WTC11 (cell line): ENCODE measurements around the gene COPZ1. TPM values are rescaled to one million over a fixed set of nuclear protein-coding genes. Genes with fewer than 3 reads are reported as not detected.

Experiments
- ATAC-seq: fragments of 200-7000 bp; cut with Tn5 transposase; 2 replicates; pipeline ENCODE4 v1.10.0; 2021; ENCODE audit warnings: mild to moderate bottlenecking, moderate library complexity
- CTCF ChIA-PET: fragments of 300-600 bp; sonication (Branson Sonifier 250); formaldehyde crosslinking; loops from one replicate; lab custom pipeline; 2021; ENCODE audit warnings: antibody characterized with exemption; lab: Charles Lee
- POLR2A ChIA-PET: fragments of 350-600 bp; sonication (Branson Sonifier 250); formaldehyde crosslinking; loops from one replicate; lab custom pipeline; 2021; ENCODE audit warnings: antibody characterized with exemption; lab: Charles Lee
- DNase-seq: peaks from one replicate; pipeline ENCODE4 v3.0.0; 2021; ENCODE audit warnings: low spot score
- H3K27ac Mint-ChIP-seq: 2 replicates; pipeline ENCODE4 v1.8.0; 2021; ENCODE audit warnings: mixed read lengths
- H3K27me3 Mint-ChIP-seq: 2 replicates; pipeline ENCODE4 v1.8.0; 2021; ENCODE audit warnings: low read depth, mild to moderate bottlenecking, moderate library complexity, mixed read lengths
- H3K36me3 Mint-ChIP-seq: 2 replicates; pipeline ENCODE4 v1.8.0; 2021; ENCODE audit warnings: mixed read lengths
- H3K4me1 Mint-ChIP-seq: 2 replicates; pipeline ENCODE4 v1.8.0; 2022; ENCODE audit warnings: mixed read lengths
- H3K4me3 Mint-ChIP-seq: 2 replicates; pipeline ENCODE4 v1.8.0; 2021; ENCODE audit warnings: mild to moderate bottlenecking, moderate library complexity, mixed read lengths
- H3K9me3 Mint-ChIP-seq: 2 replicates; pipeline ENCODE4 v1.8.0; 2021; ENCODE audit warnings: mixed read lengths
- E2F5 ChIP-seq: sonication (generic); formaldehyde crosslinking; IDR thresholded peaks from 2 replicates; pipeline ENCODE4 v1.8.1; 2022; ENCODE audit warnings: mild to moderate bottlenecking, moderate library complexity, missing genetic modification reagents
- ESRRA ChIP-seq: sonication (generic); formaldehyde crosslinking; IDR thresholded peaks from 2 replicates; pipeline ENCODE4 v1.8.1; 2022; ENCODE audit warnings: mild to moderate bottlenecking, missing genetic modification reagents, borderline replicate concordance
- NFE2L1 ChIP-seq: sonication (generic); formaldehyde crosslinking; IDR thresholded peaks from 2 replicates; pipeline ENCODE4 v1.8.1; 2023; ENCODE audit warnings: missing genetic modification reagents
- NFYB ChIP-seq: sonication (generic); formaldehyde crosslinking; conservative IDR thresholded peaks from 2 replicates; pipeline ENCODE4 v1.8.0; 2022; ENCODE audit warnings: low read depth, missing genetic modification reagents
- RELA ChIP-seq: sonication (generic); formaldehyde crosslinking; IDR thresholded peaks from 2 replicates; pipeline ENCODE4 v1.8.1; 2022; ENCODE audit warnings: missing genetic modification reagents, mild to moderate bottlenecking, borderline replicate concordance
- SMAD3 ChIP-seq: sonication (generic); formaldehyde crosslinking; IDR thresholded peaks from 2 replicates; pipeline ENCODE4 v1.8.0; 2022; ENCODE audit warnings: missing genetic modification reagents, mild to moderate bottlenecking, borderline replicate concordance
- SP1 ChIP-seq: sonication (generic); formaldehyde crosslinking; conservative IDR thresholded peaks from 2 replicates; pipeline ENCODE4 v1.8.1; 2022; ENCODE audit warnings: missing genetic modification reagents
- TEAD1 ChIP-seq: sonication (generic); formaldehyde crosslinking; IDR thresholded peaks from 2 replicates; pipeline ENCODE4 v1.8.0; 2022; ENCODE audit warnings: mild to moderate bottlenecking, missing genetic modification reagents
- USF1 ChIP-seq: sonication (generic); formaldehyde crosslinking; IDR thresholded peaks from 2 replicates; pipeline ENCODE4 v1.8.0; 2022; ENCODE audit warnings: mild to moderate bottlenecking, missing genetic modification reagents
- ZBTB43 ChIP-seq: sonication (generic); formaldehyde crosslinking; IDR thresholded peaks from 2 replicates; pipeline ENCODE4 v1.8.1; 2023; ENCODE audit warnings: mild to moderate bottlenecking, missing genetic modification reagents
- ZNF281 ChIP-seq: sonication (generic); formaldehyde crosslinking; IDR thresholded peaks from 2 replicates; pipeline ENCODE4 v1.8.0; 2023; ENCODE audit warnings: mild to moderate bottlenecking, missing genetic modification reagents
- ZNF416 ChIP-seq: fragments of 250-450 bp; sonication (Bioruptor Pico); IDR thresholded peaks from 2 replicates; pipeline ENCODE4 v1.9.0; 2021; ENCODE audit warnings: mild to moderate bottlenecking, inconsistent platforms
- ZNF671 ChIP-seq: fragments of 250-450 bp; sonication (Bioruptor Pico); IDR thresholded peaks from 2 replicates; pipeline ENCODE4 v1.8.0; 2021; ENCODE audit warnings: mild to moderate bottlenecking
- total RNA-seq: library from RNA; stranded (reverse); gene quantifications from 3 replicates; pipeline ENCODE4 v1.2.3, GENCODE V29; 2021
- TF ChIP-seq, protein P1 (sequence below): sonication (generic); formaldehyde crosslinking; IDR thresholded peaks from 2 replicates; pipeline ENCODE4 v1.8.0; 2022; ENCODE audit warnings: mild to moderate bottlenecking, missing genetic modification reagents
- TF ChIP-seq, protein P2 (sequence below): sonication (generic); formaldehyde crosslinking; IDR thresholded peaks from 2 replicates; pipeline ENCODE4 v1.8.0; 2022; ENCODE audit warnings: mild to moderate bottlenecking, missing genetic modification reagents
- TF ChIP-seq, protein P3 (sequence below): sonication (generic); formaldehyde crosslinking; IDR thresholded peaks from 2 replicates; pipeline ENCODE4 v1.8.1; 2022; ENCODE audit warnings: mild to moderate bottlenecking, missing genetic modification reagents, moderate library complexity, borderline replicate concordance

The COPZ1 gene
- total RNA-seq, 1 experiment from 2014 or later: 98.2 TPM

GRCh38 chr12:54390176-54390667 is 65.3 kb downstream of the COPZ1 start:
- DNase-seq: peak; percentile 29

GRCh38 chr12:54390668-54391551 is 66.0 kb downstream of the COPZ1 start:
- H3K4me1 Mint-ChIP-seq: peaks cover 68% of the 10 kb centered on the region
- TF ChIP-seq ZBTB43: no peak
- TF ChIP-seq USF1: 0 out of 2 replicates have a peak, but pooled peaks have one; percentile 2
- TF ChIP-seq, protein P1, sequence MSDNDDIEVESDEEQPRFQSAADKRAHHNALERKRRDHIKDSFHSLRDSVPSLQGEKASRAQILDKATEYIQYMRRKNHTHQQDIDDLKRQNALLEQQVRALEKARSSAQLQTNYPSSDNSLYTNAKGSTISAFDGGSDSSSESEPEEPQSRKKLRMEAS (CRISPR knock-in tag): peak; percentile 13; the same call in 1 of the 2 replicates
- TF ChIP-seq, protein P2, sequence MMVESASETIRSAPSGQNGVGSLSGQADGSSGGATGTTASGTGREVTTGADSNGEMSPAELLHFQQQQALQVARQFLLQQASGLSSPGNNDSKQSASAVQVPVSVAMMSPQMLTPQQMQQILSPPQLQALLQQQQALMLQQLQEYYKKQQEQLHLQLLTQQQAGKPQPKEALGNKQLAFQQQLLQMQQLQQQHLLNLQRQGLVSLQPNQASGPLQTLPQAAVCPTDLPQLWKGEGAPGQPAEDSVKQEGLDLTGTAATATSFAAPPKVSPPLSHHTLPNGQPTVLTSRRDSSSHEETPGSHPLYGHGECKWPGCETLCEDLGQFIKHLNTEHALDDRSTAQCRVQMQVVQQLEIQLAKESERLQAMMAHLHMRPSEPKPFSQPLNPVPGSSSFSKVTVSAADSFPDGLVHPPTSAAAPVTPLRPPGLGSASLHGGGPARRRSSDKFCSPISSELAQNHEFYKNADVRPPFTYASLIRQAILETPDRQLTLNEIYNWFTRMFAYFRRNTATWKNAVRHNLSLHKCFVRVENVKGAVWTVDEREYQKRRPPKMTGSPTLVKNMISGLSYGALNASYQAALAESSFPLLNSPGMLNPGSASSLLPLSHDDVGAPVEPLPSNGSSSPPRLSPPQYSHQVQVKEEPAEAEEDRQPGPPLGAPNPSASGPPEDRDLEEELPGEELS: no peak
- no peak for TF ChIP-seq E2F5 (CRISPR knock-in tag)
- TF ChIP-seq RELA: no peak
- TF ChIP-seq ZNF416 (CRISPR knock-in tag): no peak
- TF ChIP-seq ESRRA (CRISPR knock-in tag): 0 out of 2 replicates have a peak, but pooled peaks have one; percentile 33
- TF ChIP-seq SP1: peak; percentile 71
- TF ChIP-seq SMAD3 (CRISPR knock-in tag): no peak

More at GRCh38 chr12:54390176-54390667, 65.3 kb downstream of the COPZ1 start:
- ATAC-seq: peak; percentile 8
- peak; percentile 53; the same call in 1 of the 2 replicates for TF ChIP-seq SP1
- TF ChIP-seq, protein P1 (CRISPR knock-in tag): peak; percentile 36; the same call in 1 of the 2 replicates
- TF ChIP-seq, protein P3, sequence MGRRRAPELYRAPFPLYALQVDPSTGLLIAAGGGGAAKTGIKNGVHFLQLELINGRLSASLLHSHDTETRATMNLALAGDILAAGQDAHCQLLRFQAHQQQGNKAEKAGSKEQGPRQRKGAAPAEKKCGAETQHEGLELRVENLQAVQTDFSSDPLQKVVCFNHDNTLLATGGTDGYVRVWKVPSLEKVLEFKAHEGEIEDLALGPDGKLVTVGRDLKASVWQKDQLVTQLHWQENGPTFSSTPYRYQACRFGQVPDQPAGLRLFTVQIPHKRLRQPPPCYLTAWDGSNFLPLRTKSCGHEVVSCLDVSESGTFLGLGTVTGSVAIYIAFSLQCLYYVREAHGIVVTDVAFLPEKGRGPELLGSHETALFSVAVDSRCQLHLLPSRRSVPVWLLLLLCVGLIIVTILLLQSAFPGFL (CRISPR knock-in tag): no peak
- peak; percentile 57; the same call in 1 of the 2 replicates for TF ChIP-seq TEAD1 (CRISPR knock-in tag)
- no peak for TF ChIP-seq ZNF671 (CRISPR knock-in tag)
- 0 out of 2 replicates have a peak, but pooled peaks have one; percentile 39 for TF ChIP-seq NFE2L1 (CRISPR knock-in tag)
- TF ChIP-seq NFYB (CRISPR knock-in tag): no peak
- TF ChIP-seq USF1: 0 out of 2 replicates have a peak, but pooled peaks have one; percentile 14
- peak; percentile 56; the same call in 1 of the 2 replicates for TF ChIP-seq ZNF281
- TF ChIP-seq, all 79 proteins: peak for 6
- CTCF ChIA-PET: interaction anchor here (0.5 to 4.3 kb wide), 13 partner anchors 9 to 381 kb away, joined by 3 to 33 read pairs (median 3); partner anchors contain the start of genes COPZ1 and HOXC8
- H3K27ac Mint-ChIP-seq: no peak overlapping the region
- peak overlapping the region; percentile 83 for H3K4me3 Mint-ChIP-seq
- peaks cover 74% of the 10 kb centered on the region for H3K4me1 Mint-ChIP-seq
- peaks cover 19% of the 10 kb centered on the region for H3K27me3 Mint-ChIP-seq
- H3K9me3 Mint-ChIP-seq: no peaks in the 10 kb centered on the region
- H3K36me3 Mint-ChIP-seq: no peaks in the 10 kb centered on the region
- POLR2A ChIA-PET: interaction anchor here (0.9 kb wide), 1 partner anchor 9 kb away, joined by 4 read pairs; no protein-coding TSS in a partner anchor

More at GRCh38 chr12:54390668-54391551, 66.0 kb downstream of the COPZ1 start:
- Mint-ChIP-seq H3K9me3 (no peaks in the 10 kb centered on the region), H3K27ac (no peak overlapping the region), H3K27me3 (peaks cover 19% of the 10 kb centered on the region), H3K36me3 (no peaks in the 10 kb centered on the region), H3K4me3 (peak overlapping the region; percentile 83)
- ChIA-PET CTCF (interaction anchor here (0.5 to 4.3 kb wide), 19 partner anchors 9 to 1631 kb away, joined by 3 to 50 read pairs (median 4); partner anchors contain the start of genes COPZ1 and HOXC8), POLR2A (interaction anchor here (0.6 to 1.5 kb wide), 3 partner anchors 9 to 89 kb away, joined by 4 to 10 read pairs (median 6); no protein-coding TSS in a partner anchor)
- DNase-seq (peak; percentile 85), ATAC-seq (peak; percentile 69)
